Activated effector memory CD4-positive, alpha-beta T cell treated with anti-CD3 and anti-CD28 coated beads, Interleukin-2, amount 50 U/mL, for 16 hours (primary cell): ENCODE measurements around the gene OVOL3.
A peak's percentile ranks its signal among the peaks of the same experiment; 100 is the strongest.

Experiments used
- DNase-seq: peaks from one replicate; pipeline ENCODE4 v3.0.0-alpha.2; 2020

Gene OVOL3

GRCh38 chr19:36136964-36137686 is 26.2 kb downstream of the OVOL3 start:
- DNase-seq, result no peak

GRCh38 chr19:36139120-36139472 is 28.2 kb downstream of the OVOL3 start:
- no peak for DNase-seq

DNA sequence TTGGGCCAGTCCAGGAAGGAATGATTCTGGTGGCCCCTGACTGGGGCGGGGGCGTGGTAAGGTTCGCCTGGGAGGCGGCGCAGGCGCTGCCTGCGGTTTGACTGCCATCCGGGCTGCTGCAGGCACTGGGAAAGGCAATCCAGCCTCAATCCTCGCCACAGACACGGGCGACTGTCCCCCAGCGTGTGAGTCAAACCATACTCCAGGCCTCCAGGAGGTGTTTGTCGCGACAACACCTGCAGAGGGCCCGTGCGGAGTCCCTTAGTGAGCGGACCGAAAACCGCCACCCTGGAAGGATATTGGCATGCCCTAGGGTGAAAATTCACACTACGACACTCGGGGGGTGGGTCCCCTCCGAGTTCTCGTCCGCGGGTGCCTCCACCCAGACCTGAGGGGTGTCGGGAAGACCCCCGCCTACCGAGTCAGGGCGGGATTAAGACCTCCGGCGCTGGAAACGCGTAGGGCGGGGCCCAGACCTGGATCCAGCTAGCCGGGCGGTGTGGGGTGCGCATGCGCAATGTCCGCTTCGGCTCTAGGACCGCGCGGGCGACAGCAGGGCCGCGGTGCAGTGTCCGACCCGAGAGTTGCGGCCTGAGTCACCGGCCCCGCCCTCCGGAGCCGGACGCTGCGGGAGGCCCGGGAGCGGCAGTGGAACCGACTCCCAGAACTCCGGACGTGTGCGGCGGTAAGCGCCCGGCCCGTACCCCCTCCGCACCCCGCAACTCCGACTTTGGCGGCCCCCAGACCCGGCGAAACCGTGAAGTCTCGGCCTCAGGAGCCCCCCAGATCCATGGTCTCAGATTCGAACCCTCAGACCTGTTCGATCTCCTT is 28.7 kb downstream of the OVOL3 start, which contains the start of gene CAPNS1:
TSS of gene CAPNS1 (plus strand) at position 594 of the 831 bp plus-strand sequence. CDS start 946 bp downstream, outside the sequence.
- DNase-seq, result peak; percentile 97

- peak; percentile 77 for DNase-seq
Observed at GRCh38 chr19:36140304-36141038, 29.5 kb downstream of the OVOL3 start.

DNA sequence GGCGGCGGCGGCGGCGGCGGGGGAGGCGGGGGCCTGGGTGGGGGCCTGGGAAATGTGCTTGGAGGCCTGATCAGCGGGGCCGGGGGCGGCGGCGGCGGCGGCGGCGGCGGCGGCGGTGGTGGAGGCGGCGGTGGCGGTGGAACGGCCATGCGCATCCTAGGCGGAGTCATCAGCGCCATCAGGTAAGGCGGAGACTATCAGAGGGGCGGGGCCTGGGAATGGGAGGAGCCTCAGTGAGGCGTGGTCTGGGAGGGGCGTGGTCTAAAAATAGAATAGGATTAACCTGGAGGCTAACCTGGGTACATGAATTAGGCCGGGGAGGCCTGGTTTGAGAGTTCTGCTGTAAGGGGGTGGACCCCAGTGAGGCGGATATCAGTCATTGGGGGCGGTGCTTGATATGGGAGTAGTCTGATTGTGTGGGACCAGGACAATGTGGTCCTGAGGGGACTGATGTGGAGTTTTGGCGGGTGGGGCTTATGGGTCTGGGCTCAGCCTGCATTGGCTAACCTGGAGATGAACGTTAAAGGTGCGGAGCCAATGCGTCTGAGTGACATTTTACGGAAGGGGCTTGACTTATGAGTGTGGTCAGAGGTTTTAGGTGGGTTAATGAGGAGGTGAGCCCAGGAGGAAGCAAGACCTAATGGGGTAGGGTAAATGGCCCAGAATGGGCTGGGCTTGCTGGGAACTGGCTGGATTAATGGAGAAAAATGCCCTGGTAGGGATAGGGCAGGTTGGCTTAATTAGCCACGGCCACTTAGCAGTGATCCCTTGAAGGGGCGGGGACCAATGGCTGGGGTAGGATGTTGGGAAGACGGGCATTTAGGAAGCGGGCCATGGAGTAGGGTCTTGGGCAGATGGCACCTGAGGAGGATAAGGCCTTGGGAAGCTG is 30.3 kb downstream of the OVOL3 start:
- DNase-seq, result peak; percentile 96

DNA sequence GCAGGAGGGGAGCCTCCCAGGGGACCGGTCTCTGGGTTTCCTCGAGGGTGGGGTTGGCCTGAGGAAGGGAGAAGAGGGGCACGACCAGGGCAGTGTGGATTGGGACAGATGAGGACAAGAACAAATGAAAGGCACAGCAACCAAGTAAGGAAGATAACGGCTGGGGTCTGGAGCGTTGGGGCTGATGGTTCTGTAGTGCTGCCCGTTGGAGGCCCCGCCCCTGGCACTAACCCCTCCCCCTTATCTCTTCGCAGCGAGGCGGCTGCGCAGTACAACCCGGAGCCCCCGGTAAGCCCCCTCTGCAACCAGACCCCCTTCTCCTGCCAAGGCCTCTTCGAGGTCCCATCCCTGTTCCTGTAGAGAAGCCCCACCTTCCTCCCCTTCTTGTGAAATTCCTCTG is 31.1 kb downstream of the OVOL3 start:
- DNase-seq, result no peak

DNA sequence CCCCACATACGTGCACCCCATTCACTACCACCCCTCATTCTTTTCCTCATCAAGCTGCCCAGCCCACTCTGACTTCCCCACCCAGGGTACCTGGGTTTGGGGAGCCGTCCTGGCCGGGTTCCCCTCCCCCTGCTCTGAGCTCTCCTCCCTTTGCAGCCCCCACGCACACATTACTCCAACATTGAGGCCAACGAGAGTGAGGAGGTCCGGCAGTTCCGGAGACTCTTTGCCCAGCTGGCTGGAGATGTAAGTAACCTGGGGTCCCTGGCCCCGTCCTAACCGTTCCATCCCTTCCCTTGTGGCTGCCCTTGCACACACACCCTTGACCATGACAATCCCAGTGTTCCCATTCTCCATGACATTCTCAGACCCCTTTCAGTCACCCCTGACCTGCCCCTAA is 31.6 kb downstream of the OVOL3 start:
- DNase-seq, result no peak

DNA sequence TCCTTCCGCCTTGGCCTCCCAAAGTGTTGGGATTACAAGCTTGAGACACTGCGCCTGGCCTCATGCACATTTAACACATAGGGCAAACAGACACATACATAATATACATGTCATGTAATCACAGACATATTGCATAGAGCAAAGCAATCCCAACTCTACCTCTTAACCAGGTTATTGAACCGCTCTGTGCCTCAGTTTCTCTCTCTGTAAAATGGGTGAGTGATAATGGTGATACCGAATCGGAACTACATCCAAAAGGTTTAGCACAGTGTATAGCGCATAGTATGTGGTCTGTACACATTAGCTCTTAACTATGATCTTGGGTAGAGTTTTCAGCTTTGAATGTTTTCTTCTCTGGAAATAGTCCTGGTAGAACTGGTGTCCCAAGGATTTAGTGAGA is 33.7 kb downstream of the OVOL3 start:
- no peak for DNase-seq

- no peak for DNase-seq
Observed at GRCh38 chr19:36149673-36150406, 38.9 kb downstream of the OVOL3 start.

- DNase-seq, result no peak
Observed at GRCh38 chr19:36150586-36150985, 39.6 kb downstream of the OVOL3 start.

DNA sequence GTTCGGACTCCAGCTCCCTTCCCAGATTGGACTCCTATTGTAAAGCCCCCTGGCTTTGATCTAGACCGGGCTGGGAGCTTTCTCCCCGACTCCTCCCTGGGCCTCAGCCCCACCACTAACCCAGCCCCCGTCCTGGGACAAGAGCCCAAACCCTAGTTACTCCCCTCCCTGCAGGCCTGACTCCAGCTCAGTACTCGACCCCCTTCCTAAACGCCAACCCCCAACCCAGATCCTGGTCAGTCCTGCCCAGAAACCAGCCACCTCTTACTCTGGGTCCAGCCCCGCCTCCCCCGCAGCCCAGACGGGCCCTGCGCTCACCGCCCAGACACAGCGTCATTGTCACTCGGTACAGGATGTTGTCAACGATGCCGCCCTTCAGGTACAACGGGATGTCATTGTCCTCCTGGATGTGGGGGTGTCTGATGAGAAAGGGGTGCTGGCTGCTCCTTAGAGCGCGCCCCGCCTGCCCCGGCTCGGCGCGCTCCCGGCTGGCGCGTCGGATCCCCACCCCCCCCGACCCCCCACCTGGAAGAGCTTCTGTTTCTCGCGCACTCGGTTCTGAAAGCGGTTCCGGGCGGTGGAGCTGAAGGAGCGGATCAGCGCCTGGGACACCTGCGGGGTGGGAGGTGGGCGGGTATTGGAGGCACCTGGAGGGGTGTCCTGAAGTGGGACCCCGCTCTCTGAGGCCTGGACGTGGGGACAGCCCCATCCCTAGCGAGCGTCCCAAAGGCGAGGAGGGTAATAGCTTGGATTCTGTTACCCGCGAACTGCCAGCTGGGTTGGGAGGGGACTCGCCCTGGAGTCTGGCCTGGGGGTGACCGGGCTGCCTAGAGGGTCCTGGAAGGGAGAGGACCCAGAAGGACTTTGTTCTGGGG is 40.4 kb downstream of the OVOL3 start:
- no peak for DNase-seq

- DNase-seq, result no peak
Observed at GRCh38 chr19:36152019-36152351, 41.0 kb downstream of the OVOL3 start.

GRCh38 chr19:36152352-36153091 is 41.6 kb downstream of the OVOL3 start, which contains the start of gene COX7A1:
Gene COX7A1, minus strand, starts transcription at chr19:36152447. Its CDS starts 40 bp downstream, at chr19:36152407.
- no peak for DNase-seq

- no peak for DNase-seq
Observed at GRCh38 chr19:36153126-36153525, 42.2 kb downstream of the OVOL3 start.

GRCh38 chr19:36160821-36161596 is 50.1 kb downstream of the OVOL3 start:
- no peak for DNase-seq
